Thyroid gland (tissue), 4 donors: ENCODE results near the gene EDN2. TPM values are rescaled to one million over a fixed set of nuclear protein-coding genes. Genes with fewer than 3 reads are reported as not detected.
A peak's percentile ranks its signal among the peaks of the same experiment; 100 is the strongest.

Experiments
- DNase-seq, 2 donors: peaks; one replicate each; pipeline ENCODE4 v3.0.0-alpha.2; 2019
- H3K27ac ChIP-seq, 3 donors: fragments of 200-600 bp; sonication (generic); 1 replicate in 2 of 3; 2 replicates in 1 of 3; pipeline ENCODE4 v1.5.1; 2016 to 2019; ENCODE audit warnings: mild to moderate bottlenecking in 1 of 3, moderate library complexity in 1 of 3
- H3K27me3 ChIP-seq: fragments of 200-600 bp; sonication (generic); one replicate; pipeline ENCODE4 v1.5.1; 2019
- H3K36me3 ChIP-seq, 2 donors: fragments of 200-600 bp; sonication (generic); one replicate each; pipeline ENCODE4 v1.5.1; 2016 to 2019
- H3K4me1 ChIP-seq, 2 donors: fragments of 200-600 bp; sonication (generic); one replicate each; pipeline ENCODE4 v1.5.1; 2017 to 2019
- H3K4me3 ChIP-seq, 3 donors: fragments of 200-600 bp; sonication (generic); replicated peaks in 1 of 3; 1 replicate in 2 of 3; 2 replicates in 1 of 3; pipeline ENCODE4 v1.5.1; 2016; ENCODE audit warnings: mild to moderate bottlenecking in 1 of 3
- H3K9me3 ChIP-seq: fragments of 200-600 bp; sonication (generic); one replicate; pipeline ENCODE4 v1.5.1; 2017
- POLR2A ChIP-seq, 2 donors: fragments of 450-650 bp; IDR thresholded peaks; one replicate each; pipeline ENCODE4 v1.6.1; 2017; ENCODE audit warnings: antibody characterized with exemption in 2 of 2, mild to moderate bottlenecking in 2 of 2, moderate library complexity in 1 of 2
- WGBS, 2 donors: methylation state at CpG; one replicate each; pipeline ENCODE4 v1.1.5; 2017; 5-methylcytosine and 5-hydroxymethylcytosine counted together
- intact Hi-C: fragments of 100-400 bp; cut with DNase I; formaldehyde crosslinking; loops from one replicate; pipeline ENCODE4 v1.15.1; 2023
- total RNA-seq, 4 donors: library from RNA; depleted of rRNA; stranded (reverse); fragments of >200 nt; gene quantifications; one replicate each; pipeline ENCODE4 v1.2.3, GENCODE V29; 2016
- TF ChIP-seq, protein P1 (sequence below), 6 experiments: fragments of 200-600 bp in 3 of 6; fragments of 450-650 bp in 3 of 6; sonication (generic) in 3 of 6; IDR thresholded peaks; one replicate each; pipeline ENCODE4 v1.5.1; 2016 to 2019; ENCODE audit warnings: antibody characterized with exemption in 6 of 6, mild to moderate bottlenecking in 2 of 6, inconsistent platforms in 1 of 6, moderate library complexity in 1 of 6

The EDN2 gene
- total RNA-seq, 4 donors from 2014 or later, result not detected

DNA sequence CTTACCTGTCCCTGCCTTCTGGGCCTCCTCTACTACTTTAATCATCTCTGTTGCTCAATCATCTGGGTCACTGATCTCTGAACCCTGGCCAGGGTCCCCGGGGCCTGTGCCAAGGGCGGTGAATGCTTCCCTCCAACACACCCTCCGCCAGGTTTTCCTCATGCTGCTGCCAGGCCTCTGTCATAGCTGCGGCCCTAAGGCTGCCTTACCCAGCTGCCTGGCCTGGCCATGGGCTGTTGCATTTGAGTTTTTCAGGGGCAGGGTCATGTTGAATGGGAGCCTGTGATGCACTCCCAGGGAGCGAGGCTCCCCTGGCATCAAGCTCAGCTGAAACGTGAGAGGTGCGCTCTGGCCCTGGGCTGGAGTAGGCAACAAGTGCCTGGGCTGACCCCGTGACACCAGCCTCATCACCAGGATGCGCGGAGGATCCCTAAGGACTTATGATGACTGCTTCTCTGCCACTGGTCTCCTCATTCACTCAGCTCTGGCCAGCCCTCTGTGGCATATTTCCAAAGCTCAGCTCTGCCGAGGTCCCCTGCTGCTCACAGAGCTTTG is 7.6 kb downstream of the EDN2 start:
- no peaks in the 10 kb centered on the region for H3K36me3 ChIP-seq
- no peaks in the 10 kb centered on the region for H3K27me3 ChIP-seq
- peak; percentile 94 to 95 for DNase-seq
- intact Hi-C loops, result no loop called here
- 32 to 55% methylated on average over 8 to 10 of the region's 11 CpGs for WGBS, 2 donors
- H3K9me3 ChIP-seq, result no peaks in the 10 kb centered on the region
- peak overlapping the region; percentile 57 to 85 (median 82) for H3K27ac ChIP-seq
- TF ChIP-seq, protein P1, sequence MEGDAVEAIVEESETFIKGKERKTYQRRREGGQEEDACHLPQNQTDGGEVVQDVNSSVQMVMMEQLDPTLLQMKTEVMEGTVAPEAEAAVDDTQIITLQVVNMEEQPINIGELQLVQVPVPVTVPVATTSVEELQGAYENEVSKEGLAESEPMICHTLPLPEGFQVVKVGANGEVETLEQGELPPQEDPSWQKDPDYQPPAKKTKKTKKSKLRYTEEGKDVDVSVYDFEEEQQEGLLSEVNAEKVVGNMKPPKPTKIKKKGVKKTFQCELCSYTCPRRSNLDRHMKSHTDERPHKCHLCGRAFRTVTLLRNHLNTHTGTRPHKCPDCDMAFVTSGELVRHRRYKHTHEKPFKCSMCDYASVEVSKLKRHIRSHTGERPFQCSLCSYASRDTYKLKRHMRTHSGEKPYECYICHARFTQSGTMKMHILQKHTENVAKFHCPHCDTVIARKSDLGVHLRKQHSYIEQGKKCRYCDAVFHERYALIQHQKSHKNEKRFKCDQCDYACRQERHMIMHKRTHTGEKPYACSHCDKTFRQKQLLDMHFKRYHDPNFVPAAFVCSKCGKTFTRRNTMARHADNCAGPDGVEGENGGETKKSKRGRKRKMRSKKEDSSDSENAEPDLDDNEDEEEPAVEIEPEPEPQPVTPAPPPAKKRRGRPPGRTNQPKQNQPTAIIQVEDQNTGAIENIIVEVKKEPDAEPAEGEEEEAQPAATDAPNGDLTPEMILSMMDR (IDR thresholded peaks at IDR 0.05), result no peak
- no peak for TF ChIP-seq POLR2A (IDR thresholded peaks at IDR 0.05)
- no peak overlapping the region for H3K4me3 ChIP-seq
- peaks cover 44 to 74% of the 10 kb centered on the region in 2 donors for H3K4me1 ChIP-seq

DNA sequence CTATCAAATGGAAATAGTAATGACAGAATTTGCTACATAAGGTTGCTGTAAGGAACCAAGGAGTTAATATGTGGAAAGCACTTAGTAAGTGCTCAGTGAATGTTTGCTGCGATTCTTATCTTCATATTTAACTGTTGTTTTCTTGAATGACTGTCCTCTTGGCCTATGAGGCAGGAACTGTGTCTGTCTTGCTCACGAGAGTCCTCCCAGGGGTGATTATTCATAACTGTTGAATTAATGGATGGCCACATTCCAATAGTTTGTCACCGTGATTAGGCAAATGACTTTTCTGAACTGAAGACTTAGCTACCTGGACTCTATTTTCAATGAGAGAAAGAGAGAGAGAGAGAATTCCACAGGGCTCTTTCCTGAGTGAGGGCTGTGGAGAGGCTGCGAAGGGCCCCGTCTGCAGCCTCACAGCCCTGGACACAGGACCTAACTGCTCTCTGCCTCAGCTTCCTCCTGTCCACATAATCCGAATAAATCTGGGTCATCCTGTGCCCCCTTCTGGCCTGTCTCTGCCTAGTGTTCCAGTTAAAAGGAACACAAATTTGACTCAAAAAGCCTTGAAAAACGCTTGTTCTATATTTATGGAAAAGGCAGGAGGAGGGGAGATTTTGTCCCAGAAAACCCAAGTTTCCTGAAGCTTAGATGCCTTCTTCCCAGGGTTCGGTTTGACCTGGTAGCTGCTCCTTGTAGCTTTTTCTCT is 8.5 kb downstream of the EDN2 start:
- DNase-seq, result no peak
- intact Hi-C loops, result no loop called here
- no peak for TF ChIP-seq POLR2A (IDR thresholded peaks at IDR 0.05)
- TF ChIP-seq, protein P1 (IDR thresholded peaks at IDR 0.05), result no peak
- Histone ChIP-seq H3K9me3 (no peaks in the 10 kb centered on the region), H3K4me1 (peaks cover 44 to 68% of the 10 kb centered on the region in 2 donors), H3K36me3 (no peaks in the 10 kb centered on the region), H3K27me3 (no peaks in the 10 kb centered on the region), H3K27ac (peak overlapping the region; percentile 71 to 85 (median 82)), H3K4me3 (no peak overlapping the region)
- WGBS, 2 donors, result 53 to 57% methylated on average over 8 of the region's 8 CpGs

DNA sequence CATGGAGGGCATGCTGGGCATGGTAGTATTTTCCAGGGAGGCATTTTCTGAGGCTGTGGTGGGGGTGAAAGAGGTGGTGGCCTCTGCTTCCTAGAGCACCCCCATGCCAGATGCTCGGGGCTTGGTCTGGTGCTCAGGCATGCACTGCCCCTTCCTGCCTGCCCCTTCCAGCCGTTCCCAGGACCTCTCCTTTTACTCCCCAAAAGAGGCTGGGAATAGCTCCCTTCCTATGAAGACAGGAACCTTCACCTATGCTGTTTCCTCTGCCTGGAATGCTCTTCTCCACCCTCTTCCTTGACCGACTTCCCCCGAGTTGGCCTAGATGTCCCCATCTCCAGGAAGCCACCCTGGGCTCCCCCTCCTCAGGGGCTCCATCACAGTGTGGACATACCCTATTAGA is 9.1 kb downstream of the EDN2 start:
- Histone ChIP-seq H3K36me3 (no peaks in the 10 kb centered on the region), H3K4me3 (no peak overlapping the region), H3K9me3 (no peaks in the 10 kb centered on the region), H3K27me3 (no peaks in the 10 kb centered on the region), H3K27ac (peak overlapping the region; percentile 71 to 85 (median 82)), H3K4me1 (peaks cover 41 to 61% of the 10 kb centered on the region in 2 donors)
- intact Hi-C loops, result no loop called here
- no peak for DNase-seq
- WGBS, 2 donors, result 75 to 89% methylated on average over 3 to 4 of the region's 4 CpGs
- TF ChIP-seq, protein P1 (IDR thresholded peaks at IDR 0.05), result no peak
- TF ChIP-seq POLR2A (IDR thresholded peaks at IDR 0.05), result no peak

DNA sequence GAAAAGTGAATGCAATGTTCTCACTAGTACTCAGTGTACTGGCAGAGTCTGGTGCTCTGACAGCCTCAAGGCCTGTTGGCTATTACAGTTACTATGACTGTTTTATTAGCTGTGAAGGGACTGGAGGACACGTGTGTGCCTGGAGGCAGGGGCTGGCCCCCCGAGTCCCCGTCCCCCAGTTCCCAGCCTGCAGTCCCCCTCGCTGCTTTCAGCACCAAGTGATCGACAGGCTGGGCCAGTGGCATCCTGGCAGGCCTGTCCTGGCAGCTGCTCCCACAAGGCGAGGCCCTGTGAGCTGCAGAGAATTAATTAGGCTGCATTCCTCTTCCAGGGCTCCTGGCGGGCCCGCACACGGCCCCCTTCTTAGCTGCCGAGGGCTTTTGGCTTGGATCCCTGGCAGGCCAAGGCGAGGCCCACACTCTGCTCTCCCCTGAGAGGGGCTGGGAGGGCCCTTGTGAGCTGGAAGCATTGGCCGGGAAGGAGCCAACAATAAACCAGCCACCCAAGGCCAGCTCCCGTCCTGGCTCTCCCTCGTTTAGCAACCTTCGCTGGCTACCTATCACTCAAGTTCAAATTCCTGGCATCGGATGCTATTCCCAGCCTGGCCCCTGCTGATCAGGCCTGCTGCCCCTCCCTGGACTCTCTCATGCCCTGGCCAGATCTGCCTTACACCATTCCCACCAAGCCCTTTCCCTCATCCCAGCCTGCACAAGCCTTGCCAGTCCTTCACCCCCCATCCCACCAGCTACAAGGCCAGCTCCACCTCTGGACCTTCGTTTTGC is 9.8 kb downstream of the EDN2 start:
- H3K27me3 ChIP-seq, result no peaks in the 10 kb centered on the region
- peak overlapping the region; percentile 71 to 85 (median 82) for H3K27ac ChIP-seq
- WGBS, 2 donors, result 28 to 37% methylated on average over 11 to 14 of the region's 17 CpGs
- intact Hi-C loops, result no loop called here
- TF ChIP-seq POLR2A (IDR thresholded peaks at IDR 0.05), result peak in 1 of 2 donors; percentile 18
- TF ChIP-seq, protein P1 (IDR thresholded peaks at IDR 0.05), result peak in 1 of 6 experiments; percentile 2
- no peaks in the 10 kb centered on the region for H3K9me3 ChIP-seq
- no peak overlapping the region for H3K4me3 ChIP-seq
- peak; percentile 92 to 96 for DNase-seq
- peaks cover 39 to 55% of the 10 kb centered on the region in 2 donors for H3K4me1 ChIP-seq
- no peaks in the 10 kb centered on the region for H3K36me3 ChIP-seq
